H1 (cell line): ENCODE results near the gene CTSW. TPM values are rescaled to one million over a fixed set of nuclear protein-coding genes. Genes with fewer than 3 reads are reported as not detected.
A peak's percentile ranks its signal among the peaks of the same experiment; 100 is the strongest.

ENCODE experiments used
- CEBPB ChIP-seq: IDR thresholded peaks from 2 replicates; pipeline ENCODE4 v1.6.1; 2012; ENCODE audit warnings: low read depth, low read length
- CHD2 ChIP-seq: IDR thresholded peaks from 2 replicates; pipeline ENCODE4 v1.6.1; 2012; ENCODE audit warnings: low read length, improper control_type of control experiment
- KDM1A ChIP-seq: fragments of 200-600, 300-600 bp; sonication (generic); IDR thresholded peaks from 2 replicates; pipeline ENCODE4 v1.7.1; 2016; ENCODE audit warnings: mild to moderate bottlenecking, low read length, borderline replicate concordance
- MAFK ChIP-seq: IDR thresholded peaks from 2 replicates; pipeline ENCODE4 v1.6.1; 2012; ENCODE audit warnings: low read depth, mild to moderate bottlenecking, improper control_type of control experiment, low read length
- NANOG ChIP-seq: IDR thresholded peaks from 2 replicates; pipeline ENCODE4 v1.6.1; 2011; ENCODE audit warnings: low read length, low read depth, mild to moderate bottlenecking, inconsistent platforms; ENCODE audit not compliant: insufficient read depth, poor library complexity, severe bottlenecking
- RAD21 ChIP-seq, 2 experiments: IDR thresholded peaks in 1 of 2; conservative IDR thresholded peaks in 1 of 2; 2 replicates each; pipeline ENCODE4 v1.6.1; 2011; ENCODE audit warnings: low read depth in 2 of 2, low read length in 2 of 2, improper control_type of control experiment in 1 of 2, inconsistent platforms in 1 of 2, mild to moderate bottlenecking in 1 of 2, moderate library complexity in 1 of 2
- RBBP5 ChIP-seq: IDR thresholded peaks from 2 replicates; pipeline ENCODE4 v1.7.1; 2012; ENCODE audit warnings: low read depth, mild to moderate bottlenecking, inconsistent platforms, low read length, moderate library complexity, borderline replicate concordance
- SIN3A ChIP-seq, 2 experiments: IDR thresholded peaks in 1 of 2; conservative IDR thresholded peaks in 1 of 2; 2 replicates each; pipeline ENCODE4 v1.6.1; 2011 to 2012; ENCODE audit warnings: low read length in 2 of 2, improper control_type of control experiment in 1 of 2, low read depth in 1 of 2, mild to moderate bottlenecking in 1 of 2
- SIX5 ChIP-seq: IDR thresholded peaks from 2 replicates; pipeline ENCODE4 v1.6.1; 2011; ENCODE audit warnings: mild to moderate bottlenecking, low read depth, low read length
- TAF7 ChIP-seq: optimal IDR thresholded peaks from 2 replicates; pipeline ENCODE3; 2011; ENCODE audit warnings: low read depth, mild to moderate bottlenecking, inconsistent platforms, low read length, moderate library complexity, borderline replicate concordance
- ZNF274 ChIP-seq: IDR thresholded peaks from 2 replicates; pipeline ENCODE4 v1.7.0; 2012; ENCODE audit warnings: low read length, borderline replicate concordance; ENCODE audit errors: extremely low read depth
- polyA plus RNA-seq, 7 experiments: library from polyadenylated mRNA; depleted of rRNA in 3 of 7; stranded (reverse) in 5 of 7; unstranded in 2 of 7; fragments of >200 nt in 5 of 7; fragments of 200-250 nt in 2 of 7; gene quantifications; 1 replicate in 5 of 7; 2 replicates in 1 of 7; 4 replicates in 1 of 7; pipeline versions ENCODE4 v1.2.1 to v1.2.3, GENCODE V29; 2011 to 2013; ENCODE audit warnings: missing spikeins in 2 of 7, mixed read lengths in 2 of 7
- total RNA-seq: library from RNA; stranded (reverse); fragmentation: NEBNext Ultra II Directional; extraction: Animal tissue kit (Norgen Biotek cat#: 25700); gene quantifications from 2 replicates; pipeline ENCODE4 v1.2.1, GENCODE V29; 2021
- TF ChIP-seq, protein P1 (sequence below): IDR thresholded peaks from 2 replicates; pipeline ENCODE4 v1.6.1; 2011; ENCODE audit warnings: low read length, improper control_type of control experiment
- TF ChIP-seq, protein P2 (sequence below): IDR thresholded peaks from 2 replicates; pipeline ENCODE4 v1.6.1; 2012; ENCODE audit warnings: inconsistent platforms

The CTSW gene
- total and polyA plus RNA-seq, 2 of the 8 experiments (the other 6 are each of a cell fraction or from before 2014, with no cell fraction given), result not detected

DNA sequence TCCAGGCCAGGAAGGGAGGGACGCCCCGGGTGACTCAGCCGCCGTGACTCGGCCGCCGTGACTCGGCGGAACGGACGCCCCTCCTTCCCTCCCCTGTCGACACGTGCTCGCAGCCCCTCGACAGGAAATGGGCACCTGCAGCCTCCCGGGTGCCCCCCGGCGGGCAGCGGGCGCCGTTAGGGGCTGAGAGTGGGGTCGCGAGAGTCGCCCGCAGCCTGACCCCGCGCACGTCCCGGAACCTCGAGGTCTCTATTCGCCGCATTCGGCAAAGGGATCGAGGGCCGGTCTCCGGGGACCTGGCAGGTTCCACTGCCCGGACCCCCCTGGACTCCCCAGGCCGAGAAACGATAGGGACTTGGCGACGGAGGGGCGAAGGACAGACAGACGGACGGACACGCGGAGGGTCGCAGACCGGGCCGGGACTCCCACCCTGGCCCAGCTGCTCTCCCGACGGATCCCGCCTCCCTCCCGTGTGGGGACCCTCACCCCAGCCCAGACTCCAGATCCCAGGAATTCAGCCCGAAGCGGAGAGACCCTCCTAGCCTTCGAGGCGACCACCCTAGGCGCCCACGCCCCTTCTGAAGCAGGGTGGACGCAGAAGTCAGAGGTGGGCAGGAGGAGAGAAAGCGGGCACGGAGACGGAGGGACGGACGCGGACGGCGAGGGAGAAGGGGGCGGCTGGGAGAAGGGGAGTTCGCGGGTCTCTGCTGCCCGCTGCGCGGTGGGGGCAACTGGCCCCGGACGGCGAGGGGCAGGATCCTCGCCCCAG lies 19.9 kb downstream of the CTSW start (continued):
- TF ChIP-seq CHD2 (no peak), RAD21 (IDR thresholded peaks at IDR 0.05 in 1 of 2, conservative IDR thresholded peaks at IDR 0.05 in 1 of 2; ENCODE audit: low read depth in 2 of 2, low read length in 2 of 2) (no peak), ZNF274 (no peak), MAFK (peak; percentile 50; the same call in 1 of the 2 replicates), SIN3A (conservative IDR thresholded peaks at IDR 0.05 in 1 of 2, IDR thresholded peaks at IDR 0.05 in 1 of 2; ENCODE audit: low read depth in 1 of 2, low read length in 2 of 2) (no peak), RBBP5 (no peak), TAF7 (no peak), NANOG (no peak), KDM1A (no peak), CEBPB (no peak), SIX5 (no peak)
- TF ChIP-seq, protein P1, sequence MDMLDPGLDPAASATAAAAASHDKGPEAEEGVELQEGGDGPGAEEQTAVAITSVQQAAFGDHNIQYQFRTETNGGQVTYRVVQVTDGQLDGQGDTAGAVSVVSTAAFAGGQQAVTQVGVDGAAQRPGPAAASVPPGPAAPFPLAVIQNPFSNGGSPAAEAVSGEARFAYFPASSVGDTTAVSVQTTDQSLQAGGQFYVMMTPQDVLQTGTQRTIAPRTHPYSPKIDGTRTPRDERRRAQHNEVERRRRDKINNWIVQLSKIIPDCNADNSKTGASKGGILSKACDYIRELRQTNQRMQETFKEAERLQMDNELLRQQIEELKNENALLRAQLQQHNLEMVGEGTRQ, result 0 out of 2 replicates have a peak, but pooled peaks have one; percentile 18
- TF ChIP-seq, protein P2, sequence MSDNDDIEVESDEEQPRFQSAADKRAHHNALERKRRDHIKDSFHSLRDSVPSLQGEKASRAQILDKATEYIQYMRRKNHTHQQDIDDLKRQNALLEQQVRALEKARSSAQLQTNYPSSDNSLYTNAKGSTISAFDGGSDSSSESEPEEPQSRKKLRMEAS, result peak; percentile 96
